Esophagus muscularis mucosa (tissue), 4 donors: Measurements from ENCODE around the gene THBS2.

Experiments used
- EP300 ChIP-seq: sonication (generic); formaldehyde crosslinking; IDR thresholded peaks from one replicate; pipeline ENCODE4 v1.6.1; 2017; ENCODE audit warnings: antibody characterized with exemption
- POLR2A ChIP-seq: fragments of 450-650 bp; IDR thresholded peaks from one replicate; pipeline ENCODE4 v1.6.1; 2017; ENCODE audit warnings: antibody characterized with exemption, moderate library complexity, mild to moderate bottlenecking, low read depth
- TF ChIP-seq, protein P1 (sequence below), 3 experiments: fragments of 200-600 bp in 2 of 3; fragments of 450-650 bp in 1 of 3; sonication (generic) in 2 of 3; IDR thresholded peaks; one replicate each; pipeline ENCODE4 v1.5.1; 2017 to 2019; ENCODE audit warnings: antibody characterized with exemption in 3 of 3, mild to moderate bottlenecking in 2 of 3, moderate library complexity in 1 of 3

- TF ChIP-seq, protein P1, sequence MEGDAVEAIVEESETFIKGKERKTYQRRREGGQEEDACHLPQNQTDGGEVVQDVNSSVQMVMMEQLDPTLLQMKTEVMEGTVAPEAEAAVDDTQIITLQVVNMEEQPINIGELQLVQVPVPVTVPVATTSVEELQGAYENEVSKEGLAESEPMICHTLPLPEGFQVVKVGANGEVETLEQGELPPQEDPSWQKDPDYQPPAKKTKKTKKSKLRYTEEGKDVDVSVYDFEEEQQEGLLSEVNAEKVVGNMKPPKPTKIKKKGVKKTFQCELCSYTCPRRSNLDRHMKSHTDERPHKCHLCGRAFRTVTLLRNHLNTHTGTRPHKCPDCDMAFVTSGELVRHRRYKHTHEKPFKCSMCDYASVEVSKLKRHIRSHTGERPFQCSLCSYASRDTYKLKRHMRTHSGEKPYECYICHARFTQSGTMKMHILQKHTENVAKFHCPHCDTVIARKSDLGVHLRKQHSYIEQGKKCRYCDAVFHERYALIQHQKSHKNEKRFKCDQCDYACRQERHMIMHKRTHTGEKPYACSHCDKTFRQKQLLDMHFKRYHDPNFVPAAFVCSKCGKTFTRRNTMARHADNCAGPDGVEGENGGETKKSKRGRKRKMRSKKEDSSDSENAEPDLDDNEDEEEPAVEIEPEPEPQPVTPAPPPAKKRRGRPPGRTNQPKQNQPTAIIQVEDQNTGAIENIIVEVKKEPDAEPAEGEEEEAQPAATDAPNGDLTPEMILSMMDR (IDR thresholded peaks at IDR 0.05), result no peak
- no peak for TF ChIP-seq POLR2A
- no peak for TF ChIP-seq EP300
These were observed 16.7 kb downstream of the THBS2 start for GRCh38 chr6:169236988-169237387.
